IMR-90 (cell line): Measurements from ENCODE around the gene VIT. TPM values are rescaled to one million over a fixed set of nuclear protein-coding genes. Genes with fewer than 3 reads are reported as not detected.

Experiments
- ATAC-seq: fragments of 200-7000 bp; cut with Tn5 transposase; 2 replicates; pipeline ENCODE4 v1.9.1; 2020; ENCODE audit warnings: low read depth, mild to moderate bottlenecking, moderate library complexity
- BruUV-seq: library from RNA; stranded (reverse); fragments of 400-500 nt; replicated peaks from 2 replicates; lab custom pipeline; 2021; lab: Mats Ljungman, UMichigan
- CTCF ChIA-PET: fragments of 300-600 bp; formaldehyde crosslinking; extraction: SDS; loops from one replicate; lab custom pipeline; 2021; ENCODE audit warnings: antibody characterized with exemption; lab: Yijun Ruan, JAX
- POLR2A ChIA-PET: fragments of 300-600 bp; sonication (Branson Sonifier 250); formaldehyde crosslinking; loops from one replicate; lab custom pipeline; 2022; ENCODE audit warnings: antibody characterized with exemption; ENCODE audit not compliant: unreplicated experiment; lab: Charles Lee
- DNase-seq: peaks from one replicate; pipeline ENCODE4 v3.0.0; 2013
- H2AFZ ChIP-seq: replicated peaks from 2 replicates; pipeline ENCODE3; 2013; ENCODE audit warnings: low read length, mild to moderate bottlenecking; ENCODE audit not compliant: poor library complexity
- H2AK5ac ChIP-seq: 2 replicates; pipeline ENCODE4 v1.6.1; 2013; ENCODE audit warnings: low read depth, low read length, inconsistent platforms
- H2AK9ac ChIP-seq: replicated peaks from 2 replicates; pipeline ENCODE3; 2013; ENCODE audit warnings: mild to moderate bottlenecking, low read depth, low read length, moderate library complexity; ENCODE audit not compliant: poor library complexity
- H2BK120ac ChIP-seq: 2 replicates; pipeline ENCODE4 v1.6.1; 2013; ENCODE audit warnings: low read depth, low read length, inconsistent platforms
- H2BK15ac ChIP-seq: 3 replicates; pipeline ENCODE4 v1.6.1; 2013; ENCODE audit warnings: low read depth, low read length, inconsistent platforms
- H2BK20ac ChIP-seq: 2 replicates; pipeline ENCODE4 v1.6.1; 2013; ENCODE audit warnings: low read depth, mild to moderate bottlenecking, inconsistent platforms, low read length, moderate library complexity
- H2BK5ac ChIP-seq: 2 replicates; pipeline ENCODE4 v1.6.1; 2013; ENCODE audit warnings: mild to moderate bottlenecking, low read depth, low read length, inconsistent platforms; ENCODE audit not compliant: poor library complexity, severe bottlenecking
- H3K14ac ChIP-seq: replicated peaks from 2 replicates; pipeline ENCODE4 v1.6.1; 2013; ENCODE audit warnings: low read depth, low read length, inconsistent platforms
- H3K18ac ChIP-seq: 2 replicates; pipeline ENCODE4 v1.6.1; 2013; ENCODE audit warnings: low read depth, low read length, control low read depth
- H3K23ac ChIP-seq: 2 replicates; pipeline ENCODE4 v1.6.1; 2013; ENCODE audit warnings: low read depth, low read length, inconsistent platforms
- H3K27ac ChIP-seq: 2 replicates; pipeline ENCODE4 v1.5.1; 2013; ENCODE audit warnings: mild to moderate bottlenecking, control low read depth, low read length; ENCODE audit not compliant: insufficient read depth
- H3K27me3 ChIP-seq: 2 replicates; pipeline ENCODE4 v1.6.1; 2013; ENCODE audit warnings: low read length; ENCODE audit not compliant: control insufficient read depth, insufficient read depth
- H3K36me3 ChIP-seq: 2 replicates; pipeline ENCODE4 v1.6.1; 2013; ENCODE audit warnings: low read length, mixed read lengths; ENCODE audit not compliant: control insufficient read depth, insufficient read depth
- H3K4ac ChIP-seq: 2 replicates; pipeline ENCODE4 v1.6.1; 2013; ENCODE audit warnings: low read depth, low read length, inconsistent platforms
- H3K4me1 ChIP-seq: 2 replicates; pipeline ENCODE4 v1.6.1; 2013; ENCODE audit warnings: low read length, mixed read lengths; ENCODE audit not compliant: control insufficient read depth, insufficient read depth
- H3K4me2 ChIP-seq: 2 replicates; pipeline ENCODE4 v1.6.1; 2013; ENCODE audit warnings: low read depth, mild to moderate bottlenecking, control low read depth, low read length, moderate library complexity
- H3K4me3 ChIP-seq: 2 replicates; pipeline ENCODE4 v1.5.1; 2013; ENCODE audit warnings: low read depth, mild to moderate bottlenecking, control low read depth, low read length, moderate library complexity; ENCODE audit not compliant: insufficient read depth
- H3K56ac ChIP-seq: 2 replicates; pipeline ENCODE4 v1.6.1; 2013; ENCODE audit warnings: low read length, inconsistent platforms; ENCODE audit not compliant: insufficient read depth; ENCODE audit errors: extremely low read depth
- H3K79me1 ChIP-seq, 2 experiments: 2 replicates each; pipeline ENCODE4 v1.6.1; 2013; ENCODE audit warnings: low read length in 2 of 2, inconsistent platforms in 1 of 2, low read depth in 1 of 2
- H3K9ac ChIP-seq: 2 replicates; pipeline ENCODE4 v1.6.1; 2013; ENCODE audit warnings: low read depth, low read length, control low read depth
- H3K9me1 ChIP-seq: 2 replicates; pipeline ENCODE4 v1.6.1; 2013; ENCODE audit warnings: low read length, inconsistent platforms; ENCODE audit not compliant: insufficient read depth
- H3K9me3 ChIP-seq: 2 replicates; pipeline ENCODE4 v1.6.1; 2013; ENCODE audit warnings: low read length; ENCODE audit not compliant: control insufficient read depth, insufficient read depth
- H4K20me1 ChIP-seq: 2 replicates; pipeline ENCODE4 v1.6.1; 2013; ENCODE audit warnings: low read length, inconsistent platforms; ENCODE audit not compliant: insufficient read depth
- H4K5ac ChIP-seq: 2 replicates; pipeline ENCODE4 v1.6.1; 2013; ENCODE audit warnings: mild to moderate bottlenecking, low read depth, low read length, control low read depth
- H4K8ac ChIP-seq, 2 experiments: 2 replicates each; pipeline ENCODE4 v1.6.1; 2013; ENCODE audit warnings: low read depth in 2 of 2, low read length in 2 of 2, control low read depth in 1 of 2, inconsistent platforms in 1 of 2
- H4K91ac ChIP-seq: 2 replicates; pipeline ENCODE4 v1.6.1; 2013; ENCODE audit warnings: low read depth, low read length, inconsistent platforms; ENCODE audit not compliant: insufficient read depth
- CEBPB ChIP-seq: IDR thresholded peaks from 2 replicates; pipeline ENCODE4 v1.6.1; 2012; ENCODE audit warnings: low read depth, low read length, improper control_type of control experiment
- MXI1 ChIP-seq: IDR thresholded peaks from 2 replicates; pipeline ENCODE4 v1.6.1; 2012; ENCODE audit warnings: low read depth, mild to moderate bottlenecking, low read length, moderate library complexity, borderline replicate concordance
- NFE2L2 ChIP-seq: fragments of 150-350 bp; IDR thresholded peaks from 2 replicates; pipeline ENCODE4 v1.6.1; 2016; ENCODE audit warnings: low read depth, mild to moderate bottlenecking, low read length
- WGBS, 2 experiments: methylation state at CpG; one replicate each; pipeline versions ENCODE4 v1.1.5 to v1.1.7; 2013; ENCODE audit warnings: missing lambda C conversion rate in 2 of 2; ENCODE audit not compliant: insufficient read length in 1 of 2; ENCODE audit errors: extremely low coverage in 2 of 2; 5-methylcytosine and 5-hydroxymethylcytosine counted together
- dilution Hi-C: fragments of 300-500 bp; cut with HindIII; formaldehyde crosslinking; loops from one replicate; pipeline ENCODE4 v1.14.3; 2018; ENCODE audit warnings: low sequenced_read_pairs; ENCODE audit not compliant: unreplicated experiment
- in situ Hi-C: fragments of 300-500 bp; cut with MboI; formaldehyde crosslinking; loops from 3 replicates; pipeline ENCODE4 v1.14.3; 2019; ENCODE audit warnings: low sequenced_read_pairs, inconsistent platforms, mixed read lengths
- intact Hi-C: fragments of 100-400 bp; cut with micrococcal nuclease; formaldehyde crosslinking; loops from 2 replicates; pipeline ENCODE4 v1.10.0; 2022
- polyA plus RNA-seq, 3 experiments: library from polyadenylated mRNA; depleted of rRNA; stranded (reverse); fragments of >200 nt; gene quantifications; 2 replicates each; pipeline ENCODE4 v1.2.3, GENCODE V29; 2012; ENCODE audit warnings: low replicate concordance in 1 of 3
- total RNA-seq: library from RNA; depleted of rRNA; stranded (reverse); fragments of >200 nt; gene quantifications from 2 replicates; pipeline ENCODE4 v1.2.3, GENCODE V29; 2012

The VIT gene
- total and polyA plus RNA-seq, 2 of the 4 experiments (the other 2 are of a cell fraction) = under 0.01 TPM; not detected in 1

DNA sequence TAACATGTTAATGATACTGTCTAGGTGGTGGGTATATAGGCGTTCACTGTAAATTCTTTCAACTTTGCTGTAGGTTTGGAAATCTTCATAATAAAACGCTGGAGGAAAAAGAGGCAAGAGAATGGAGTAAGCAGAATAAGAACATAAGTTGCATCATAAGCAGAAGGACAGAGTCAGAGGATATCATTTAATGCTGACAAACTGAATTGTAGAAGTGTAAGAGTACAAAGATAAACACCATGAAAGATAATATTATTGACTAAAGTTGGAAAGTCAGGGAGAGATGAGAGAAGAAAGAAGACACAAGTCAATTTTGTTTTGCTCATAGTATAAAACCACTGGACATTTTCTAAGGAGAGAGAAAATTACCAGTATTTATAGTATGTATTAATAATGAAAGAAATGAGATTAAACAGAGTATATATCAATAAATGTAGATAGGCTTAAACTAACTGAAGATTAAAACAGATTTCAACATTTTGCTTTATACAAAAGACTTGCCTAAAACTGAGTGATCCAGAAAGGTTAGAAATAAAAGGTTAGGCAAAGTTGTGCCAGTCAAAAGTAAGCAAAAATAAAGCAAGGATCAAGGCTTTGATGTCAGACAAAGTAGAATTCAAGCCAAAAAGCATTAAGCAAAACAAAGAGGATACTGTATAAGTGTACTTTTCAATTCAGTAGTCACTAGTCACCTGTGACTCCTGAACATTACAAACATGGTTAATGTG lies 42.4 kb upstream of the VIT start:
- POLR2A ChIA-PET = no interaction called here

More for the DNA sequence above, 42.4 kb upstream of the VIT start:
- WGBS, 2 experiments = no CpG with 5 or more reads among the region's 2 CpGs
- TF ChIP-seq NFE2L2 = no peak
- no peak for TF ChIP-seq MXI1
- peak; percentile 44; the same call in 1 of the 2 replicates for TF ChIP-seq CEBPB
- Histone ChIP-seq H2AK5ac (no peak overlapping the region), H2BK120ac (no peak overlapping the region), H2AFZ (no peak overlapping the region), H3K23ac (no peak overlapping the region), H3K4me1 (peaks cover 5% of the 10 kb centered on the region), H4K5ac (no peak overlapping the region), H3K14ac (no peak overlapping the region), H2BK20ac (no peak overlapping the region), H3K4me3 (no peak overlapping the region), H2BK5ac (no peak overlapping the region), H2AK9ac (no peak overlapping the region), H2BK15ac (no peak overlapping the region), H3K36me3 (no peaks in the 10 kb centered on the region), H3K18ac (no peak overlapping the region), H3K9me1 (no peaks in the 10 kb centered on the region), H3K4me2 (no peak overlapping the region), H4K91ac (no peak overlapping the region), H3K79me1 (no peaks in the 10 kb centered on the region), H3K27me3 (no peaks in the 10 kb centered on the region), H3K9me3 (no peaks in the 10 kb centered on the region), H4K20me1 (no peaks in the 10 kb centered on the region), H3K56ac (no peak overlapping the region), H3K9ac (no peak overlapping the region), H3K27ac (no peak overlapping the region), H3K4ac (no peak overlapping the region), H4K8ac (no peak overlapping the region)
- no TSS peak for BruUV-seq
- dilution Hi-C loops = no loop called here
- no peak for ATAC-seq
- in situ Hi-C loops = no loop called here
- CTCF ChIA-PET = interaction anchor here (0.7 kb wide), 1 partner anchor 126 kb away, joined by 9 read pairs; no protein-coding TSS in a partner anchor
- no peak for DNase-seq
- intact Hi-C loops = no loop called here
